Fibroblast of skin of scalp (primary cell): ENCODE measurements around the gene SLC24A3.

ENCODE experiments used
- DNase-seq: peaks from one replicate; pipeline ENCODE4 v3.0.0-alpha.2; 2013

Gene SLC24A3

GRCh38 chr20:19347943-19348456 lies 135.6 kb downstream of the SLC24A3 start:
- DNase-seq = no peak

- no peak for DNase-seq
Measured at GRCh38 chr20:19348582-19348981, 136.1 kb downstream of the SLC24A3 start.

- DNase-seq = no peak
Measured at GRCh38 chr20:19349879-19350278, 137.4 kb downstream of the SLC24A3 start.

- DNase-seq = no peak
Measured at GRCh38 chr20:19351542-19351941, 139.1 kb downstream of the SLC24A3 start.

- DNase-seq = peak; percentile 6
Measured at GRCh38 chr20:19354950-19355349, 142.5 kb downstream of the SLC24A3 start.

GRCh38 chr20:19361790-19362189 lies 149.3 kb downstream of the SLC24A3 start:
- no peak for DNase-seq

- DNase-seq = no peak
Measured at GRCh38 chr20:19363476-19363875, 151.0 kb downstream of the SLC24A3 start.

- no peak for DNase-seq
Measured at GRCh38 chr20:19367591-19367990, 155.1 kb downstream of the SLC24A3 start.

GRCh38 chr20:19368351-19368750 lies 155.9 kb downstream of the SLC24A3 start:
- no peak for DNase-seq

GRCh38 chr20:19370076-19371075 lies 157.9 kb downstream of the SLC24A3 start:
- DNase-seq = no peak

GRCh38 chr20:19371112-19371511 lies 158.7 kb downstream of the SLC24A3 start:
- DNase-seq = no peak

- DNase-seq = no peak
Measured at GRCh38 chr20:19374216-19374615, 161.8 kb downstream of the SLC24A3 start.

GRCh38 chr20:19375395-19375794 lies 163.0 kb downstream of the SLC24A3 start:
- no peak for DNase-seq

- DNase-seq = no peak
Measured at GRCh38 chr20:19375801-19376200, 163.4 kb downstream of the SLC24A3 start.

- no peak for DNase-seq
Measured at GRCh38 chr20:19376451-19377229, 164.2 kb downstream of the SLC24A3 start.

GRCh38 chr20:19378058-19378457 lies 165.6 kb downstream of the SLC24A3 start:
- no peak for DNase-seq

GRCh38 chr20:19380211-19380610 lies 167.8 kb downstream of the SLC24A3 start:
- no peak for DNase-seq

- DNase-seq = no peak
Measured at GRCh38 chr20:19381947-19382346, 169.5 kb downstream of the SLC24A3 start.

GRCh38 chr20:19382386-19383340 lies 170.2 kb downstream of the SLC24A3 start:
- DNase-seq = no peak

- no peak for DNase-seq
Measured at GRCh38 chr20:19384940-19385339, 172.5 kb downstream of the SLC24A3 start.

- no peak for DNase-seq
Measured at GRCh38 chr20:19387251-19387650, 174.8 kb downstream of the SLC24A3 start.
